HG03066 (cell line): ENCODE measurements around the gene CHCHD6.

Experiments
- ATAC-seq: cut with Tn5 transposase; IDR thresholded peaks from one replicate; pipeline ENCODE4 v1.9.1; 2021; ENCODE audit warnings: low read depth; ENCODE audit not compliant: unreplicated experiment

The CHCHD6 gene

DNA sequence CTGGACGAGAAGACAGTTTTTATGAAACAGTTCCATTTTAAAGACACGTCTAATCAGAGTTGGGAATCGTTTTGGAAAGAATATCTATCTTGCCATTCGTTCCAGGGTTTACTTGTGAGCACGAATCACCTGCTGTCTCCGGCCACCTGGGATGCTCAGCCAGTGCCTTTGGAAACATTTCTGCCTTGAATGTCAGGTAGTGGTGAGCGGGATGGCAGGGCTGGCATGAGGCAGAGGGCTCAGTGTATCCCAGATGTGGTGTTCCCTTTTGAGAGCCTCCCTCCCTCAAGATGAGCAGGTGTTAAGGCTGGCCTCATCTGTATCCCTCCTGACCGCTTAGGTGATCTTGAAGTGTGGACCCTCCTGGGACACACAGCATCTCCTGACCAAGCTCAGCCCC is 231.0 kb downstream of the CHCHD6 start:
- no peak for ATAC-seq

DNA sequence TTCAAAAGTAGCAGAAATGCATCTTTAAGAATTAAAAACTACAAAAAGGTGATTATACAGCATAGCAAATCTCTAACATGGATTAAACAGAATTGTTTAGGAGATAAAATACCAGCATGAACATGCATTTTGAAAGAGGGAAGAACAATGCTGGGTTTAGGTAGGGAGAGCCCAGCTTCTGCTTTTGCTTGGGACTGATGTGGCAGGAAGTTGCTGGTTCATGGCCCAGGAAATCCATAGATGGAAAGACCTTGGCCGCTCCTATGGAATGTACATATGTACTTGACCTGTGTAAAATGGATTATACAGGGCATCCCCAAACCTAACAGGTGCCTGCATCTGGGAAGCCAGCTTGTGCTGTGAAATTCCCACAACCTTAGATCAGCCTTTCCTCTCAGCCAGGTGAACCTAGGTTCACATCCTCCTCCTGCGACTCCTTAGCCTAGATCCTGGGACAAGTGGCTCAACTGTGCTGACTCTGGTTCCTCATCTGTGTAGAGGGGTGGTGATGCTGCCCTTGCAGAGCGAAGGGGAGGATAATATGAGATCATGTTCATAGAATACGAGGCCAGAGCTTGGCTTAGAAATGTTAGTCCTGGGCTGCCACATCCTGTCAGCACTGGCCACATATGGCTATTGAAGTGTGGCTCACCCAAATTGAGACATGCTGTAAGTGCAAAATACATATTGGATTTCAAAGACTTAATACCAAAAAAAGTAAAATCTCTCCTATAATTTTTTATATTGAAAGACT is 231.9 kb downstream of the CHCHD6 start:
- no peak for ATAC-seq

DNA sequence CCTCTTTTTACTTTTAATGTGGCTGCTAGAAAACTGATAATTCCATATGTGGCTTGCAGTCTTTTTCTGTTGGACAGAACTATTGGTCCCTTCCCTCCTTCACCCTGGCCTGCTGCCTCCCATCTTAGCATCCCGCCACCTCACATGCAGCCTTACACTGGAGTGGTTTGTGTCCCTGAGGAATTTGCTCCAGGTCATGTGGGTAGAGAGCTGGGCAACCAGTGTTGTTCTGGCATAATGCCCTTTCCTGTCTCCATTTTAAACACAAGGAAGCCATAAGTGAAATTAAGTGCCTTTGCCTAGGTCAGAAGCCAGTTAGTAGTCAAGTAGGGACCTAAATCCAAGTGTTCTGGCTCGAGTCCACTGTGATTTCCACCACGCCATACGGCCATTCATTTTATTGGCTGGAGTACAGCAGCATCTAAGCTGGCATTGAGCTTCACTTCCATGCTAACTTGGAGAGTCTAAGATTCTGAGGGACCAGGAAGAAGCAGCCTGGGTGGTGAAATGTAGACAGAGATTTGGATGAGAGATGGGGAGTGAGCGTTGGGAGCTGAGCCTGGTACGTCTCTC is 232.9 kb downstream of the CHCHD6 start:
- no peak for ATAC-seq

DNA sequence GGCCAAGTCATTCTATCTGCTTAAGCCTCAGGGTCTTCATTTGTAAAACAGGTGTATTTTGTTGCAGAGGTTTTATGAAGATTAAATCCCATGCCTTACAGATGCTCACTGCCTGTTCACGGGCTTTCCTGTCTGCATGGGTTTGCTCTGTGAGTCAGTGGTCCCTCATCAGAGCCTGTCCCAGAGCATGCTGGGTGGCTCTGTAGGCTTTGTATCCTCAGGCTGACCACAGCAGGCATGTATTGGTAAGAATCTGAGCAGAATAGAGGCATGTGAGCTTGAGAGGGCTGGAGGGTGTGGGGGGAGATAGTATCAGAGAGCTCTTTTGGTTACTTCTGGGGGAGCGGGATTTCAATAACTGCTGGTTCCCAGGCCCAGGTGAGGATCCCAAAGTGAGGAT is 233.5 kb downstream of the CHCHD6 start:
- no peak for ATAC-seq

DNA sequence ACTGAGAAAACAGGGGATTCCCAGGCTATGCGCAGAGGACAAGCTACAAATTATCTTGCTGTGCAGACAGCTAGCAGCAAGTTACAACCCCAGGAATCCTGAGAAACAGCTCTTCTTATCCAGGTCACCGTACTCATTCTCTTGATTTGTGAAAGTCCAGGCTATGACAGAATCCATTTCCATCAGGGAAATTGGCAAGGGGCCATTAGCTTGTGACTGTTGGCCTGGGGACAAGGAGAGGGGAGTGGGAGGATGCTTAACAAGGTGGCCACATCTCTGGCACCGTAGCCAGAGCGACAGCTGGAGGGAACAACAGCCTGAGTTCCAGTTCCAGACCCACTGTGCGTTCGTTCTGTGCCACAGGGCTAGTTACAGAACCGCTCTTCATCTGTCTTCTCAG is 233.9 kb downstream of the CHCHD6 start:
- no peak for ATAC-seq

DNA sequence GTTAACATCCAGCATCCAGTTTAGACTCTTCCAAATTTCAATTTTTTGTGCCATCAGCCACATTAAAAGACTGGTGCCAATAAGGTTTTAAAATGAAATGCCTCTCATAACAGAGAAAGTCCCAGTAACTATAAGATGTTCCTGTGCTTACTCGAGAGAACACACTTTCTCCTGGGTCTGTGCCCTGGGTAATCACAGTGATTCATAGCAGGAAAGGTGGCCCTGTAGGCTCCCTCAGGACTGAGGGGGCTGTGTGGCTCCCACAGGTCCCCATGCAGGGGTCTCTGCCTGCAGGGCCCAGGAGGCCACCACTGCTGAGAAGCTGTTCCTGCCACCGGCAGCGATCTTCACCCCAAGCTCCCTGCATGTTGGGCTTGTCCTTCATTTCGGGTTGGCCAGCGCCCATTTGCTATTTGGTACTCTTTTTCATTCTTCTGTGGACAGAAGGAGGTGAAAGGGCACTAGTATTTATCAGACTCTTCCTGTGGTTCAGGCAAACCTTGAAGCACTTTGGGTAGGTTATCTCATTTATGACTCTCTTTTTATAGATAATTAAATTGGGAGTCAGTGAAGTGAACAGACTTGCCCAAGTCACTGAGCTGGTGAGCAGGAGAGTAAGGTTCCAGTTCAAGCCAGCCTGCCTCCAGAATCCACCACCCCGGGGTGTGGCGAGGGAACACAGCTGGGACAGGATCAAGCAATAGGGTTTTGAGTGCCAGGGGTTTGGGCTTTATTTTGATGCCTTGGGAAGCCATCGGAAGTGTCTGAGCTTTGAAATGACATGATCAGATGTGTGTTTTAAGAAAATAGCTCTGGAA is 234.7 kb downstream of the CHCHD6 start:
- ATAC-seq: no peak

DNA sequence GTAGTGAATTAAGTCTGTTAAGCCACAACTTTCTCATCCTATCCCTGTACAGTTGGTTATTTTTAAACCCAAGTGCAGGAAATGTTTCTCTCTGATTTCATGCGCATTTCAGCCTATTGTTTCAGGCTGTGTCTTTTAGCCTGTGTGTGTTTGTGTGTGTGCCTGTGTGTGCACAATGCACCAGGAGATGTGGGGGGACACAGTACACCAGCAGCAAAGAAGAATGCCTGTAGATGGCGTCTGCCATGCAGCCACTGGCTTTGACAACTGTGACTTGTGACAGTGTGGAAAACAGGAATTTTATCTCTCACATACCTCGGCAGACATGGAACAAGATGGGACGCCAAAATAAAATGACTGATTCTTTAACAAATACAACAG is 235.3 kb downstream of the CHCHD6 start:
- ATAC-seq: no peak

DNA sequence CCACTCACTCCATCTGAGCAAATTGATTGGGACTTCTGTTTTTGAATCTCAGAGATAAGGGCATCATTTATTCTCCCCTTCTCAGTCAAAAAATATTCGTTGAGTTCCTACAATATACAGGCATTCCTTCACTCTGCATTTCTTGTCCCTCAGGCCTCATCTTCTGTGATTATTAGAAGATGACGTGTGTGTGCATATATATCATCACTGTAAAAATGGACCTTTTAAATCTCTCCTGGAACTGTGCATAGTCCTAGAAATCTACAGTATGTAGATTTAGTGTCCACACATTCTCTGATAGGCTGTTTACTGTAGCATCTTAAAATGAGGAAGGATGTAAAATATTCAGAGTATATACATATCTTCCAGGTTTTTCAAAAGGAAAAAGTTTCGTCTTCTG is 235.7 kb downstream of the CHCHD6 start:
- no peak for ATAC-seq

DNA sequence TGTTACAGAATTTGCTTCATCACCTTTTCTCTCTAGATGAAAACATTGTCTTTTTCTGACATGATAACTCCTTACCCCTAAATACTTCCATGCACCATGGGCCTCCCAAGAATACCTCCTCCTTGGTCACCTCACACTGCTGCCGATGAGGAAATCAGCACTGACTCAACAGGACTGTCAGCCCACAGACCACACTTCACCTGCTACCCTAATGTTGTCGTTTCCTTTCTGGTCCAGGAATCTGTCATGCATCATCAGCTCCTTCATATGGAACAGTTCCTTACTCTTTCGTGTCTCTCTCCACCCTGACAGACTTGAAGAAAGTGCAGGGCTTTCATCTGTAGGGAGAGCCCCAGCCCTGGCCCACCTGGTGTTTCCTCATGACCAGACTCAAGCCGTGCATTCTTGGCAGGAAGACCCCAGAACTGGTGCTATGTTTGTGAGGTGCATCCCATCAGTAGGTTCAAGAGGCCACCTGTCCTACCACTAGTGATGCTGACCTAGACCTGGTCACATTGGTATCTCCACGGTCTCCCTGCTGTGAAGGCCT is 237.8 kb downstream of the CHCHD6 start:
- no peak for ATAC-seq

DNA sequence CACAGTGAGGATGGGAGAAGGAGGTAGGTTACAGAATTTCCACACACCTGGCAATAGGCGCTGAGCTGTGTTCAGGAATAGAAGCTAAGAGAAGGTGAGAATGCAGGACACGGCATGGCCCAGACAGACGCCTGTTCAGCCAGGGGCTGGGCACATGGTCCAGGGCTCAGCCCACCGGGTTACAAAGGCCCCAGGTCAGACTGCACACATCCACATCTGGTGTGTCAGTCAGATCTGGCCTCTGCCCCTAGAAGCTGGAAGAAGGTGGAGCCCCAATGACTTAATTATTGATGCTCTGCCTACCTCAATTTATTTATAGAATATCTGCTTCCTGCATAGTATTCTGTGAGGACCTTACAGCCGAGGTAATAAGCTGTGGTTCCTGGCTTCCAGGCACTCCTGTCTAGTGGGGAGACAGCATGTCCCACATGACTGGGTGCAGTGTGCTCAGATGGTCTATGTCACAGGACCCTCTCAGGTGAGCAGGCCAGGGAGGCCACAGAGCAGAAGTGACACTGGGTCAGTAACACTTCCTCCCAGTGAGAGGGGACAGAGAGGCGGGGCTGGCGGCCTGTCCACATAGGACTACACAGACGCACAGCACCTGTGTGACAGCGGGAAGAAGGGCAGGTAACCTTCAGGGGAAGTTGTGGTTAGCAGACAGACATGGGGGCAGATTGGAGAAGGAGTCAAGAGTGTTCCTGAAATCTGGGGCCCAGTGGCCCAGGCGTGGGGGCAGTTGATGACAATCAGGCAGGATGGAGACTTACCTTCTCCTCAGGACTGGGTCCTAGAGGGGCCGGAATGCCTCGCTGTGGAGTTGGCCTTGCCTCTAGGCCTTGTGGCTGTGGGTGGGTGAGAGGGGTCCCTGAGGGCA is 240.3 kb downstream of the CHCHD6 start:
- ATAC-seq: no peak

DNA sequence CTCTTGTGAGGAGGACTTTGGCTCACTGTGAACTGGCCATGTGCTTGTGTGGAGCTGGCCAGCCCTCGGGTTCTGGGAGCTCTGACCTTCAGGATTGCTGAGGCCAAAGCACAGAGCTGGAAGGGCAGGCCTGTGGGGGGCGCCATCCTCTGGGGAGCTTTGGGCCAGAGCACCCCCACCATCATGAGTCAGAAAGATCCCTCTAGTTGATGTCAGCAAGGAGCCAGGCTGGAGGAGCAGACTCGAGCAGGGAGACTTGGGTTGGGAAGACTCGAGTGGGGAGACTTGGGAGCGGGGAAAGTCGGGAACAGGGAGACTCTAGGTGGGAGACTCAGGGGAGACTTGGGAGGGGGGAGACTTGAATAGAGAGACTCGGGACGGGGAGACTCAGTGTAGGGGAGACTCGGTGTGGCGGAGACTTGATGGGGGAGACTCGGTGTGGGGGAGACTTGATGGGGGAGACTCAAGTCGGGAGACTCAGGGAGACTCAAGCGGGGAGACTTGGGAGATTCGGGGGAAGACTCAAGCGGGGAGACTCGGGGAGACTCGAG is 241.2 kb downstream of the CHCHD6 start:
- no peak for ATAC-seq

DNA sequence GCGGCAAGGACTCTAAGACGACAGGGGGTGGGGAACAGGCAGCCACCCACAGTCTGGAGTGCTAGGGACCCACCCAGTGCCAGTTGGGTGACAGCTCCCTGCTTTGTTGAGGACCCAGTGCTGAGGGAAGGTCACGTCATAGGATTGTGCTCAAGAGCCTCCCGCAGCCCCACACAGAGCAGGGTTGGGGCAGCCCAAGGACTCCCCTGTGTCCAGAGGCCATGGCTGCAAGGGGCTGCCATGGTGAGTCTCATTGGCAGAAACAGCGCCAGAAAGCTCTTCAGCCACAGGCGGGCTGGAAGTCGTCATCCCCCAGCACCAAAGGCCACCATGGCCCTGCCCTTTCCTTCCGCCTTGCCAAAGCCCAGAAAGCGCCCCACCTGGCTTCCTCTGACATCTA is 241.9 kb downstream of the CHCHD6 start:
- ATAC-seq: no peak

DNA sequence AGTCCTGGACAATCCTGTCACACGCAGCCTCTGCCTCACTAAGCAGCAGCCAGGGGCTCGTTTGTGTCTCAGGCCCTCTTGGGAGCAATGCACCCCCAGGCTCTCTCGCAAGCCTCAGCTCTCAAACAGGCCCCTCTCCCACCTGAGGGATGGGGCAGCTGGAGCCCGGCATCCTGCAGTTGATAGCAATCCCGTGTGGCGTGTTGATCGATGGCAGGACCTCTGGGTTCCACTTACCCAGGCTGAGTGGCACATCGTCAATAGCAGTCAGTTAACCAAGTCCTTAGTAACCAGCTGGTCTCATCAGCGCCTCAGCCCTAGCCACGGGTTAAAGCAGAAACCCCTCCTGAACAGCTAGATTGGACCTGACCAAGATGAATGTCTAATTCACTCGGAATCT is 242.4 kb downstream of the CHCHD6 start:
- no peak for ATAC-seq

DNA sequence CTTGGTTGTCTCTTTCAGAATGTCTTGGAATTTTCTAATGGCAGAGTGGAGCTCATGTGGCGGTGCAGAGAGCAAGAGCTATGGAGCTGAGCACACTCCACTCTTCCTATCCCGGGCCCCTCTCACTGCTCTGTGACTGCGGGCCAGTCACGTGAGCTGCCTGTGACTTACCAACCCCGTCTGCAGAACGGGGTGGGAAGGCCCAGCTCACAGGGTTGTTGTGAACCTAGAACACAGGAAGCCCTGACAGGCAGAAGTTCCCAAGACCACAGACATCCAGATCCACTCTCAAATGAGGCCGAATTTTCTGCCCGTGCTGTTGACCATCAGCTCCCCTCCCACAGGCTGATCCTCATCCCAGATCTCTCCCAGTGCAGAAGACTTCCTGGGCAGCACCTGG is 243.4 kb downstream of the CHCHD6 start:
- no peak for ATAC-seq

DNA sequence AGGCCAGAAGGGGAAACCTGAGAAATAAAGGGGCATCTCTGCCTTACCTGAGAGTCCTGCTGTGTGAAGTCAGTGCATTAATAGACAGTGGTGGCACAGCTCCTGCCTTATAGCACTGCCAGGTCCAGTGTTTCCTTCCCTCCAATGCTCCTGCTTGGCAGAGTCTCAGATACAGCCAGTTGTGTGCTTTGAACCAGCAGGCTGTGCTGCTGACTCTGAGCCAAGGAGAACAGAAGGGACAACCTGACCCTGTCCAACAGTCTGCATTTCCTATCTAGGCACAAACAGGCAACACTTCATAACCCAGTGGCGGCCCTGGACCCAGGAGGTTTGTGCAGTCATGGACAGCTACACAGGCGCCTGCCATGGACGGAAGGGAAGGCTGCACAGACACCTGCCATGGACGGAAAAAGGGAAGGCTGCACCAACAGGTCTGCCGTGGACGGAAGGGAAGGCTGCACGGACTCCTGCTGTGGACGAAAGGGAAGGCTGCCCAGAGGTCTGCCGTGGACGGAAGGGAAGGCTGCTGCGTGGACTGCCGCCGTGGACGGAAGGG is 245.0 kb downstream of the CHCHD6 start:
- ATAC-seq: no peak

DNA sequence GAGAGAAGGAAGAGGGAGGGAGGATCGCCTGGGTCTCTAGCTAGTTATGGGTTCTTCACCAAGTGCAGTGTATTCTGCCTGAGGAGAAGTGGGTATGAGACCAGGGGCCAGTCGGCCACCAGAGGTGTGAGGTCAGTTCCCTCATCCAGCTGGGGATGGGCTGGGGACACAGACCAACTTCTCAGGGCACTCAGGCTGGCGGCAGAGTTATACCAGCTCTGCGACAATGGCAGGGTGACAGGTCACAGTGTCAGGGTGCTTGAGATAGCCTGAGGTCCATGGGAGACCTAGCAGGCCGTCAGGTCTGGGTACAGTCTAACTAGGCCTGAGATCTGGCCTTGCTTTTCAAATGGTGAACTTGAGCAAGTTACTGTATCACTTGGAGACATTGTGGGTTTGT is 247.5 kb downstream of the CHCHD6 start:
- no peak for ATAC-seq

DNA sequence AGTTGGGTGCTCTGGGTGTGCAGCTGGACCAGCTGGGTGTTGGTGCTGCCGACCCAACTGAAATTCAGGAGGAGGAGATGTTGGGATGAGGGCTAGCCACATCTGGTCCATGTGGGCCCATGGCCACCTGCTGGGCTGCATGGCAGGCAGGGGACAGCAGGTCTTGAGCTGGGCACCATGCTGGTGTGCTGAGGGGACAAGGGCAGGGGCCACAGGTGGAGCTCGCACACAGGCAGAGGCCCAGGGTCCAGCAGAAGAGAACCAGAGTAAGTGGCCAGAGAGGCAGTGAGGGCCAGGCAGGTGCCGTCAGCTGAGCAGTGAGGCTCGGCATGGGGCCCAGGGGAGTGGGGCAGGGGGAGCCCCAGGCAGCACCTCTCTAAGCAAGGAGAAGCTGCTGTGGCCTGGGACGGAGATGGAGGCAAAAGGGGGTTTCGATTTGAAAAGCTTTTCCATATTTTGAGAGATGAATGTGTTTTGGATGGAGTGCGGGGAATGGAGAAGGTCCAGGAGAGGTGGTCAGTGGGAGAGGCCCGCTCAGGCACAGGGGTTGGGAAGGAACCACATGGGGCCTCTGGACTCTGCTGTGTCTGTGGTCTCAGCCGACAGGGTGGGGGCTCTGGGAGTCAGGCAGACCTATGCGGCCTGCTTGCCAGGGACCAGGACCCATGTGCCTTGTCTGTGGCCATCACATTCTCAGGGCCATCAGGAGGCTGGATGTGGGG is 248.4 kb downstream of the CHCHD6 start:
- no peak for ATAC-seq

DNA sequence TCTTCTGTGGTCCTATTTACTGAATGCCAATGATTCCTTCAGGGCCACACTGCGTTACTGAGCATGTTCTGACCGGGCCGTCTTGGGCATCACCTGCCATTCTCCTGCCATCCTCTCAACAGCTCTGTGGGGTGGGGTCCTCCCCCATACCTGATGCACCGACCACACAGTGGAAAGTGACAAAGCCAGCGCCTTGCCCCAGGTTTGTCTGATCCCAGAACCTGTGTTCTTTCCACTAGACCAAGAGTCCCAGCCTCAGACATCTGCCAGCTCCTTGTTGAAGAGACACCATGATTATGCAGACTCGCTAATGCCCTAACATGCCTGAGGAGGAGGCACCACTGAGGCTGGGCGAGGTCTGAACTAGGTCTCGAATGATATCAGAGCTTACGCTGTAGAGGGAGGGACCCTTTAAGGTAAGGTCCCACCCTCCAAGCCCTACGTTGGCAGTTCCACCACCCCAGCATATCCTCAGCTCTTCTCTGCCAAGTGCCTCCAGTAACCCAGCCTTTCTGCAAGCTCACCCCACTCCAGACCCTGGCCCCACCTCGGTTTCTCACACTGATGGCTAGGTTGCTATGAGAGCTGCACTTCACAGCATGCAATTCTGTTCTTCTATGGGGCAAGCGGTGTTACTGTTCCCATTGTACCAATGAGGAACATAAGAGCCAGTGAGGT is 249.1 kb downstream of the CHCHD6 start:
- no peak for ATAC-seq
